Measurements from ENCODE around the gene MAPKAPK2. TPM values are rescaled to one million over a fixed set of nuclear protein-coding genes. Genes with fewer than 3 reads are reported as not detected.

The MAPKAPK2 gene
- total RNA-seq, 1 donor from 2014 or later: 93.8 TPM

DNA sequence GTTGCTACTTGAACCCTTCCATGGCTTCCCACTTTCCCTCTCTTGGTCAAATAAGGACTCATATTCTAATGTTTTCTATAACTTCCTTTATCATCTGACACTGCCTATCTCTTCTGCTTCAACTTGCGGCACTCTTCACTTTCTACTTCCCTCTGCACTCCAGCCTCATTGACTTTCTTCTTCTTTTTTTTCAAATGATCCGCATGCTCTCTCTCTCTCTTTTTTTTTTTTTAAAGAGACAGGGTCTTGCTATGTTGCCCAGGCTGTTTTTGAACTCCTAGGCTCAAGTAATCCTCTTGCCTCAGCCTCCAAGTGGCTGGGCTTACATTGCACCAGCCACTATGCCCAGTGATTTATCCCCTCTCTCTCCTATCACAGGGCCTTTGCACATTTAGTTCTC is 94.9 kb downstream of the MAPKAPK2 start:
- H3K4me3 Mint-ChIP-seq (ENCODE audit: unreplicated experiment): no peak overlapping the region
- no peak for DNase-seq
- peaks cover 3% of the 10 kb centered on the region for H3K27me3 Mint-ChIP-seq (ENCODE audit: unreplicated experiment)
- H3K36me3 Mint-ChIP-seq (ENCODE audit: unreplicated experiment): no peaks in the 10 kb centered on the region
- H3K9me3 Mint-ChIP-seq (ENCODE audit: unreplicated experiment): no peaks in the 10 kb centered on the region
- no peak overlapping the region for H3K27ac Mint-ChIP-seq (ENCODE audit: unreplicated experiment)
- peaks cover 5% of the 10 kb centered on the region for H3K4me1 Mint-ChIP-seq (ENCODE audit: low read depth, unreplicated experiment)
- TF ChIP-seq CTCF (IDR thresholded peaks at IDR 0.05; ENCODE audit: partially characterized antibody, unreplicated experiment): no peak

GRCh38 chr1:206782448-206782847 is 97.7 kb downstream of the MAPKAPK2 start:
- DNase-seq: no peak
- peaks cover 12% of the 10 kb centered on the region for H3K4me1 Mint-ChIP-seq (ENCODE audit: low read depth, unreplicated experiment)
- H3K27ac Mint-ChIP-seq (ENCODE audit: unreplicated experiment): no peak overlapping the region
- peaks cover 3% of the 10 kb centered on the region for H3K27me3 Mint-ChIP-seq (ENCODE audit: unreplicated experiment)
- no peaks in the 10 kb centered on the region for H3K36me3 Mint-ChIP-seq (ENCODE audit: unreplicated experiment)
- no peak for TF ChIP-seq CTCF (IDR thresholded peaks at IDR 0.05; ENCODE audit: partially characterized antibody, unreplicated experiment)
- no peak overlapping the region for H3K4me3 Mint-ChIP-seq (ENCODE audit: unreplicated experiment)
- H3K9me3 Mint-ChIP-seq (ENCODE audit: unreplicated experiment): peaks cover 2% of the 10 kb centered on the region

DNA sequence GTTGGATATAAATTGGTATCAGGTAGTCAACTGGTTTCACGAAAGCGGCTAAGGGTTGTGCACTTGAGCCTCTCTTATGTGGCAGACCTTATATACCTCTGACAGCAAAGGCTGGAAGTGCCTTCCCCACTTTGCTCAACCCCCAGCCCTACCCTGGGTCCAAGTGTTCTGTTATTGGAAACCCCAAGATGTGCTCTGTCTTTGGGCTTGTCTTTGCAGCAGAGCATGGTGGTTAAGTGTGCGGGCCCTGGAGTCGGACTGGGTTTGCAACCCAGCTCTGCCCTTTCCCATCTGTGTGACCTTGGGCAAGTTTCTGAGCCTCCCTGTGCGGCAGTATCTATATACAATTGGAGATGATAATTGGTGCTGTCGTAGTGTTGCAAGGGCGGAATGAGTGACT is 98.8 kb downstream of the MAPKAPK2 start:
- Mint-ChIP-seq H3K36me3 (ENCODE audit: unreplicated experiment) (no peaks in the 10 kb centered on the region), H3K27ac (ENCODE audit: unreplicated experiment) (no peak overlapping the region), H3K4me1 (ENCODE audit: low read depth, unreplicated experiment) (peaks cover 12% of the 10 kb centered on the region), H3K9me3 (ENCODE audit: unreplicated experiment) (peaks cover 2% of the 10 kb centered on the region), H3K4me3 (ENCODE audit: unreplicated experiment) (no peak overlapping the region), H3K27me3 (ENCODE audit: unreplicated experiment) (peaks cover 3% of the 10 kb centered on the region)
- TF ChIP-seq CTCF (IDR thresholded peaks at IDR 0.05; ENCODE audit: partially characterized antibody, unreplicated experiment): no peak
- no peak for DNase-seq

Other genes starting within 250 kb of the MAPKAPK2 start
- gene IKBKE, start 214.4 kb upstream of the MAPKAPK2 start, total RNA-seq (ENCODE audit: unreplicated experiment): 0.20 TPM
- gene RASSF5, start 177.4 kb upstream of the MAPKAPK2 start, total RNA-seq (ENCODE audit: unreplicated experiment): 2.7 TPM
- 19.5 TPM for gene EIF2D, start 72.4 kb upstream of the MAPKAPK2 start, total RNA-seq (ENCODE audit: unreplicated experiment)
- 1.3 TPM for gene DYRK3, start 49.4 kb upstream of the MAPKAPK2 start, total RNA-seq (ENCODE audit: unreplicated experiment)
- gene IL19, start 85.9 kb downstream of the MAPKAPK2 start, total RNA-seq (ENCODE audit: unreplicated experiment): not detected
- not detected for gene IL10, start 87.6 kb downstream of the MAPKAPK2 start, total RNA-seq (ENCODE audit: unreplicated experiment)
- gene IL20, start 180.7 kb downstream of the MAPKAPK2 start, total RNA-seq (ENCODE audit: unreplicated experiment): not detected
- not detected for gene IL24, start 212.5 kb downstream of the MAPKAPK2 start, total RNA-seq (ENCODE audit: unreplicated experiment)
- not detected for gene FCMR, start 237.0 kb downstream of the MAPKAPK2 start, total RNA-seq (ENCODE audit: unreplicated experiment)

All from glutamatergic neuron (in vitro differentiated cells).